Fibroblast of villous mesenchyme (primary cell): ENCODE results near the gene DCTD. TPM values are rescaled to one million over a fixed set of nuclear protein-coding genes. Genes with fewer than 3 reads are reported as not detected.

ENCODE experiments used
- DNase-seq: peaks from one replicate; pipeline ENCODE4 v3.0.0-alpha.2; 2010; ENCODE audit warnings: low read depth
- H3K4me3 ChIP-seq: 2 replicates; pipeline ENCODE4 v1.5.1; 2011; ENCODE audit warnings: low read depth, mild to moderate bottlenecking, low read length
- total RNA-seq: library from RNA; depleted of rRNA; stranded (reverse); fragments of >200 nt; gene quantifications from 2 replicates; pipeline ENCODE4 v1.2.3, GENCODE V29; 2012
- TF ChIP-seq, protein P1 (sequence below): IDR thresholded peaks from 2 replicates; pipeline ENCODE4 v1.5.1; 2012; ENCODE audit warnings: low read depth, mild to moderate bottlenecking, low read length; ENCODE audit not compliant: insufficient read depth

DCTD gene
- total RNA-seq, 1 donor = 116 TPM

DNA sequence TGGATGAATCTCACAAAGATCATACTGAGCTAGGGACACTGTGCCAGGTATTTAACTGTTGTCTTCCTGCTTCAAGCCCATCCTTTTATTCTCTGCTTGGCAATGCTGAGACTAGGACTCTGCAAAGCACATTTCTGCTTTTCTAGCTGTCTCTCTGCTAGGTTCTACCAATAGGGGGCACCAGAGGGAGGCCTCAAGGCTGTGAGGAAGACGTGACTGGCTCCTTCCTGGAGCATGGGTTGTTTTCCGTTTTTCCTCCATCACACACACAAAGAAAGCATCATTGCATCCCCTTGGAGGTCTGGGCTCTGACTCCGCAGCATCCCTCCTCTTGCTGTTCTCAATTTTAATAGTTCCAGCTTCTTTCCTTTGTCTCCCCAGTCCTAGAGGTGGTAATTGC is 10.9 kb upstream of the DCTD start:
- DNase-seq = no peak
- TF ChIP-seq, protein P1, sequence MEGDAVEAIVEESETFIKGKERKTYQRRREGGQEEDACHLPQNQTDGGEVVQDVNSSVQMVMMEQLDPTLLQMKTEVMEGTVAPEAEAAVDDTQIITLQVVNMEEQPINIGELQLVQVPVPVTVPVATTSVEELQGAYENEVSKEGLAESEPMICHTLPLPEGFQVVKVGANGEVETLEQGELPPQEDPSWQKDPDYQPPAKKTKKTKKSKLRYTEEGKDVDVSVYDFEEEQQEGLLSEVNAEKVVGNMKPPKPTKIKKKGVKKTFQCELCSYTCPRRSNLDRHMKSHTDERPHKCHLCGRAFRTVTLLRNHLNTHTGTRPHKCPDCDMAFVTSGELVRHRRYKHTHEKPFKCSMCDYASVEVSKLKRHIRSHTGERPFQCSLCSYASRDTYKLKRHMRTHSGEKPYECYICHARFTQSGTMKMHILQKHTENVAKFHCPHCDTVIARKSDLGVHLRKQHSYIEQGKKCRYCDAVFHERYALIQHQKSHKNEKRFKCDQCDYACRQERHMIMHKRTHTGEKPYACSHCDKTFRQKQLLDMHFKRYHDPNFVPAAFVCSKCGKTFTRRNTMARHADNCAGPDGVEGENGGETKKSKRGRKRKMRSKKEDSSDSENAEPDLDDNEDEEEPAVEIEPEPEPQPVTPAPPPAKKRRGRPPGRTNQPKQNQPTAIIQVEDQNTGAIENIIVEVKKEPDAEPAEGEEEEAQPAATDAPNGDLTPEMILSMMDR = peak; percentile 39
- H3K4me3 ChIP-seq = no peak overlapping the region

DNA sequence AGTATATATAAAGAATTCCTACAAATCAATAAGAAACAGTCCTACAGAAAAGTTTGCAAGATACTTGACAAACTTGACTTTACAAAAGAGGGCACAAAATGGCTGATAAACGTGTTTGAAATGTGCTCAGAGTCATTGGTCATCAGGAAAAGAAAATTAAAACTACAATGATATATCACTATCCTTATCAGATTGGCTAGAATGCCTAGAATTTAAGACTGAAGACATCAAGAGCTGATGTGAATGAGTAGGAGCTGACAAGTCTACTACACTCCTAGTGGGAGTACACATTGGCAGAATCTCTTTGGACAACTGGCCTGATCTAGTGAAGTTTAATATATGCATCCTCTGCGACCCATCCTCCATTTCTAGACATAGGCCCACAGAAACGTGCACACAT is 10.3 kb upstream of the DCTD start:
- no peak for DNase-seq
- H3K4me3 ChIP-seq = no peak overlapping the region
- TF ChIP-seq, protein P1 = no peak

DNA sequence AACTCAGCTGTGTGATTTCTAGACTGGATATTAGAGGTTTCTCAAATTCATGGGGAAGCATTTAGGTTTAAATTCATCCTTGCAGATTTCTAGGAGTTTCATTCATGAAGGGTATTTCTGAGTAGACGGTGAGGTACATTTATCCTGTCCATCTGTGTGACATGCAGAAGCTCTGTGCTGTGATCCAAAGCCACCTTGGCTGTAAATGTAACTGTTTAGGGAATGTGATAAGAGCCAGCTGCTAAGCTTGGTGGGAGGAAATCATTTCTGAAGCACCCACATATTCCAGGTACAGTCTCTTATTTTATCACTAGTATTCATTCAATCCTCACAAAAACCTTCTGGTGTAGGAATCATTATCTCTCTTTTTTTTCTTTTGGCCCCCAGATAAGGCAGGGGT is 8.7 kb upstream of the DCTD start:
- TF ChIP-seq, protein P1 = no peak
- no peak for DNase-seq
- H3K4me3 ChIP-seq = no peak overlapping the region

DNA sequence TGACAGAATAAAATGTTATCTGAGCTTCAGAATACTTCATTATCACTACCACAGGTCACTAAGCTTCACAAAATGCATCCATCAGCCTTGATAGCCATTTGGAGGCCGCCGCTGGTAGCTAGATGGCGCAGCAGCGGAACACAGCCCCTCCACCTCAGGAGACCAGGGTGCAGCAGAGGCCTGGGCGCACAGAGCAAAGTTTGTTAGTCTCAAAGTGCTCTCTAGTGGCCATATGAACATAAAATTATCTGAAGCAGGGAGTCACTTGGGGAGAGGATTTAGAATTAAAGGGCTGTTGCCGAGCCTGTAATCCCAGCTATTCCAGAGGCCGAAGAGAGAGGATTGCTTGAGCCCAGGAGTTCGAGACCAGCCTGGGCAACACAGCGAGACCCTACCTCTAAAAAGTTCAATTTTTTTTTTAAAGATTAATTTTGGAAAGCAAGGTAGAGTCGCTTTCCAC is 8.1 kb upstream of the DCTD start:
- H3K4me3 ChIP-seq = no peak overlapping the region
- DNase-seq = peak; percentile 81
- TF ChIP-seq, protein P1 = peak; percentile 66

DNA sequence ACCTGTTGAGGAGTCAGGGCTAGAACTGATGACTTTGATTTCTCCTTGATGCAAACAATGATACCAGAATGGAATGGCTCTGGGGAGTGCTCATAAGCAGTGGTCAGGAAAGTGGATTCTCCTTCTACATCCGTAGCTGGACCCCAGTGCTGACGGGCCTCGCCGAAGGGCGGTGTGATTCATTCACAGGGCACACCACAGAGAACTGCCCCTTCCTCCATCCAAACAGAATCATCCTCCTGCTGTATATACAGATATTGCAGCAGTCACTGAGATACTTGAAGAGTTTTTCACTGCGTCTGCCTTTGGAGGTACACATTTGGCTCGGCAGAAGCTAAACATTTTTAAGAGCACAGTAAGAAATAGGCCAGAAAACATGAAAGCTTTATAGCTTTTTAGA is 7.3 kb upstream of the DCTD start:
- TF ChIP-seq, protein P1 = no peak
- no peak for DNase-seq
- no peak overlapping the region for H3K4me3 ChIP-seq

DNA sequence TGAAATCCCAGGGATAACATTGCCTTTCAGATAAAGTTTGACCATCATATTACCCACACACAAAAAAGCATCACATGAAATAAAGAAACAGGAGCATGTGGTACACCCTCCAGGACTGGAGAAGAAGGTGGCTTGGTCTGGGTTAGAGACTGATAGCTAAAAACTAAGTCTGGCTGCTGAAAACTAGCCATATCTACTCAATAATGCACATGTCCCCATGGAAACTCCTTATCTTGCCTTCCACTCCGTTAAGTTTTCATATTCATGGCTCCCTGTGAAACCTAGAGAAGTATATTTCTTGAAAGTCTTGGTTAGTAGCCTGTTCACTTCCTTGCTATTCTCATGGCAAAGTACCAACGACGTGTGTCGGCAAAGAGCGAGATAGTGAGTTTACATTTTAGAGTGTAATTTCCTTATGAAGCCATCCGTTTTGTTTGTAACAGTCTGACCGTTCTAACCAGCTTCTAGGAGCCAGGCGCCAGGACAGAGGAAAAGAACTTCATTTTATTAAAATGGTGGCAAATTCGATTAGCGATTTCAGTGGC is 6.7 kb upstream of the DCTD start:
- no peak overlapping the region for H3K4me3 ChIP-seq
- DNase-seq = no peak
- TF ChIP-seq, protein P1 = no peak

DNA sequence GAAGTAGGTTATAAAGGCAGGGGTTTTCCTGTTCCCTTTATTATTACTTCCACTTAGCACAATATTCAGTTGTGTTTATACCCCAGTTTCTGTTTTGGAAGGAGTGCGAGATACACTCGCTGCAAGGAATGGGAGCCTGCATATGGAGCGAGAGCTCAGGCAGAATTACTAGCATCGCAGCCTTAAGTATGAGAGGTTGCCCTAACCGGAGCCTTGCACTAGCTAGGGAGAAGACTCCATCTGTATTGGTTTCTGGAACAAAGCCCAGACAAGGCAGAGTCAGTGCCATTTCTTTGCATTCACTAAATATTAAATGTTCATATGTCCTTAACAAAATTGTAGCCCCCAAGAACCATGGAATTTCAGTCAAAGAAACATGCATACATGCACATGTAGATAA is 6.2 kb upstream of the DCTD start:
- no peak overlapping the region for H3K4me3 ChIP-seq
- peak; percentile 28 for DNase-seq

More for the DNA sequence above, 6.2 kb upstream of the DCTD start:
- TF ChIP-seq, protein P1 = no peak
